GM20431 (cell line): ENCODE measurements around the gene ATP6V0B.

Source experiments
- in situ Hi-C: fragments of 300-500 bp; cut with MseI, MboI; formaldehyde crosslinking; loops from one replicate; pipeline ENCODE4 v1.15.0; 2020; ENCODE audit warnings: low sequenced_read_pairs; ENCODE audit not compliant: unreplicated experiment

ATP6V0B gene

GRCh38 chr1:43974443-43975248, at the start of gene ATP6V0B:
Gene ATP6V0B (plus strand): TSS chr1:43974960. CDS start chr1:43975041, 81 bp downstream.
- in situ Hi-C loops: no loop called here

- in situ Hi-C loops: no loop called here
Measured at GRCh38 chr1:43925846-43926245, 48.9 kb upstream of the ATP6V0B start.

DNA sequence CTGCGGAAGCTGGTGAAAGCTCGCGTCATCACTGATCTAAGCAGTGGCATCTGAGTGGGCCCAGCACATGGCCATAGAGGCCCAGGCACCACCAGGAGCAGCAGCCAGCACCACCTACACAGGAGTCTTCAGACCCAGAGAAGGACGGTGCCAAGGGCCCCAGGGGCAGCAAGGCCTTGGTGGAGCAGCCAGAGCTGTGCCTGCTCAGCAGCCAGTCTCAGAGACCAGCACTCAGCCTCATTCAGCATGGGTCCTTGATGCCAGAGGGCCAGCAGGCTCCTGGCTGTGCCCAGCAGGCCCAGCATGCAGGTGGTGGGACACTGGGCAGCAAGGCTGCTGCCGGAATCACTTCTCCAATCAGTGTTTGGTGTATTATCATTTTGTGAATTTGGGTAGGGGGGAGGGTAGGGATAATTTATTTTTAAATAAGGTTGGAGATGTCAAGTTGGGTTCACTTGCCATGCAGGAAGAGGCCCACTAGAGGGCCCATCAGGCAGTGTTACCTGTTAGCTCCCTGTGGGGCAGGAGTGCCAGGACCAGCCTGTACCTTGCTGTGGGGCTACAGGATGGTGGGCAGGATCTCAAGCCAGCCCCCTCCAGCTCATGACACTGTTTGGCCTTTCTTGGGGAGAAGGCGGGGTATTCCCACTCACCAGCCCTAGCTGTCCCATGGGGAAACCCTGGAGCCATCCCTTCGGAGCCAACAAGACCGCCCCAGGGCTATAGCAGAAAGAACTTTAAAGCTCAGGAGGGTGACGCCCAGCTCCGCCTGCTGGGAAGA, 44.4 kb upstream of the ATP6V0B start:
- in situ Hi-C loops: loop anchor here (5.0 to 10.0 kb wide), 2 partner anchors 168 to 406 kb away; no protein-coding TSS in a partner anchor

DNA sequence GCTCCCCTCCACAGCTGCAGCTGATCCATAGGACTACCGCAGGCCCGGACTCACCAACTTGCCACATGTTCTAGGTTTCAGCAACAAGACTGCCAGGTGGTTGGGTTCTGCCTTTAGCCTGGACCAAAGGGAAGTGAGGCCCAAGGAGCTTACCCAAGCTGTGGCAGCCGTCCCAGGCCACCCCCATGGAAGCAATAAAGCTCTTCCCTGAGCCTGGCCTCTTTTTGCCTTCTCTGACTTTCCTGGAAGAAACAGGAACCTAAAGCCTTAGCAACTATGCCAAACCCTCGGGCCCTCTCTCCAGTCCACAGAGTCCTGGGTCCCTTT, 43.8 kb upstream of the ATP6V0B start:
- in situ Hi-C loops: loop anchor here (5.0 to 10.0 kb wide), 2 partner anchors 169 to 406 kb away; no protein-coding TSS in a partner anchor

GRCh38 chr1:43931711-43932660, 42.8 kb upstream of the ATP6V0B start:
- in situ Hi-C loops: loop anchor here (5.0 to 10.0 kb wide), 2 partner anchors 170 to 407 kb away; no protein-coding TSS in a partner anchor

- in situ Hi-C loops: loop anchor here (5.0 to 10.0 kb wide), 2 partner anchors 171 to 408 kb away; no protein-coding TSS in a partner anchor
Measured at GRCh38 chr1:43932786-43933385, 41.9 kb upstream of the ATP6V0B start.

DNA sequence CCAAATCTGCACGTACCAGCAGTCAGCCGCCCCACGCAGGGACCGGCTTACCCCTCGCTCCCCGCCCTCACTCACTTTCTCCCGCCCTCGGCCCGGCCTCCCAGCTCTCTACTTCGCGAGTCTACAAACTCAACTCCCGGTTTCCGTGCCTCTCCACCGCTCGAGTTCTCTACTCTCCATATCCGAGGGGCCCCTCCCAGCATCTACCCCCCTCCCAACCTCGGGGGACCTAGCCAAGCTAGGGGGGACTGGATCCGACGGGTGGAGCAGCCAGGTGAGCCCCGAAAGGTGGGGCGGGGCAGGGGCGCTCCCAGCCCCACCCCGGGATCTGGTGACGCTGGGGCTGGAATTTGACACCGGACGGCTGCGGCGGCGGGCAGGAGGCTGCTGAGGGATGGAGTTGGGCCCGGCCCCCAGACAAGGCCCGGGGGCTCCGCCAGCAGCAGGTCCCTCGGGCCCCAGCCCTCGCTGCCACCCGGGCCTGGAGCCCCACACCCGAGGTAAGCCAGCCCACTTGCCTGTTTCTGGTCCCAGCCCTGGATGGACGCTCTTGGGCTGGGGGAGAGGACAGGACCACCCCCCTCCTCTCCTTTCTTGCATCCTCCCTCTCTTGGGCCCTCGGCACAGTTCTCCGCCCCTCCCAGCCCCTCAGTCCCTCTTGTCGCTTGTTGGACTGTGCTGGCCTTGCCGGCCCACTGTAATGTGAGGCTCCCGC, 41.2 kb upstream of the ATP6V0B start, which contains the start of gene ARTN:
Gene ARTN (plus strand): TSS at position 416 of the 715 bp plus-strand sequence. CDS start 1,856 bp downstream, outside the sequence.
- in situ Hi-C loops: loop anchor here (5.0 to 10.0 kb wide), 2 partner anchors 171 to 409 kb away; no protein-coding TSS in a partner anchor

- in situ Hi-C loops: loop anchor here (5.0 to 10.0 kb wide), 2 partner anchors 172 to 410 kb away; no protein-coding TSS in a partner anchor
Measured at GRCh38 chr1:43934101-43934985, 40.4 kb upstream of the ATP6V0B start.

- in situ Hi-C loops: loop anchor here (5.0 to 10.0 kb wide), 2 partner anchors 173 to 410 kb away; no protein-coding TSS in a partner anchor
Measured at GRCh38 chr1:43934986-43935324, 39.8 kb upstream of the ATP6V0B start.

- in situ Hi-C loops: loop anchor here (10.0 kb wide), 1 partner anchor 411 kb away; no protein-coding TSS in a partner anchor
Measured at GRCh38 chr1:43935711-43936427, 38.9 kb upstream of the ATP6V0B start.

GRCh38 chr1:43936431-43937151, 38.2 kb upstream of the ATP6V0B start:
- in situ Hi-C loops: loop anchor here (10.0 kb wide), 1 partner anchor 412 kb away; no protein-coding TSS in a partner anchor

GRCh38 chr1:43937179-43937865, 37.4 kb upstream of the ATP6V0B start:
- in situ Hi-C loops: loop anchor here (10.0 kb wide), 1 partner anchor 413 kb away; no protein-coding TSS in a partner anchor

- in situ Hi-C loops: loop anchor here (10.0 kb wide), 1 partner anchor 414 kb away; no protein-coding TSS in a partner anchor
Measured at GRCh38 chr1:43938383-43938782, 36.4 kb upstream of the ATP6V0B start.

DNA sequence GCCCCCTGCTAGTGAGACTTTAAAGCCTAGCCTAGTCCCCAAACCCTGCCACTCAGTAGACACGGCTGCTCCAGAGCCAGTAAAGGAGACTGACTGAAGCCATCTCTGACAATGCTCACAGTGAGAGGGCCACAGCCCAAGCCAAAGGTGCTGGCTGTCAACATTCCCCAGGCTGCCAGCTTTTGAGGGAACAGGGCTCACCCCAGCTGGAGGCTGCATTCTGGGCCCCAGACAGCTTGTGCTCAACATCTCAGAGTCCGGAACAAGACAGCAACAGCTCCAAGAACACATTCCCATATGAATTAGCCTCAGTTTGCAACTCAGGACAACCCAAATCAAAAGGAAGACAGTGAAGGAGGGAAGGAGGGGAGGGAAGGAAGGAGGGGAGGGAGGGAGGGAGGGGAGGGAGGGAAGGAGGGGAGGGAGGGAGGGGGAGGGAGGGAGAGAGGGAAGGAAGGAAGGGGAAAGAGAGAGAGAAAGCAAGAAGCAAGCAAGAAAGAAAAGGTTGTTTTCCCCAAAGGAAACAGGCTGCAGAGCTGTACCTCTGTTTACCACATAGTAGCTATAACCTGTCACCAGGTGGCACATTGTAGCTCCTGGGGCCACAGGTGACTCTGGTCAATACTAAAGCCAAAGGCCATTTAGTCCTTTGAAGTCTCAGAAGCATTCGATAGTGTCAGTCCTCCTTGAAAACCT, 35.7 kb upstream of the ATP6V0B start:
- in situ Hi-C loops: loop anchor here (10.0 kb wide), 1 partner anchor 414 kb away; no protein-coding TSS in a partner anchor

DNA sequence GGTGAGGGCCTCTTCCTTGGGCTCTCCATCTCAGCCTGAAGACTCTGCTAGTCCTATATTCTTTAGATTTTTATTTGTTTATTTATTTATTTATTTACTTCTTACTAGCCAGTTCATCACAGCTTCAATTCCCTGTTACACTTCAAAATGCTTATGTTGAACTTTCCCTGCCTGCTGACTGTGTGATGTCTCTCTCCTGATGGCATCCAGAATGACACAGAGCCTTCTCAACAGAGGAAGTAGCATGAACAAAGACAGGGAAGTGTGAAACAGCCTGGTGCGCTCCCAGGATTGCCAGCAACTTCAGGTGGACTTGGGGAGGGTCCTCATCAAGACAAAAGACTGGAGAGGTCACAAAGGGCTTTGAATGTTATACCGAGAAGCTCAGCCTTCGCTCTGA, 32.3 kb upstream of the ATP6V0B start:
- in situ Hi-C loops: no loop called here
